HG03521 (cell line): ENCODE data around the gene ZSCAN1.

ENCODE experiments used
- ATAC-seq: cut with Tn5 transposase; IDR thresholded peaks from one replicate; pipeline ENCODE4 v1.9.1; 2021; ENCODE audit warnings: mild to moderate bottlenecking, moderate library complexity; ENCODE audit not compliant: unreplicated experiment

ZSCAN1 gene

GRCh38 chr19:58067240-58067912 lies 33.6 kb downstream of the ZSCAN1 start:
- ATAC-seq = no peak

GRCh38 chr19:58079792-58080191 lies 46.0 kb downstream of the ZSCAN1 start:
- ATAC-seq = no peak

GRCh38 chr19:58083021-58083420 lies 49.2 kb downstream of the ZSCAN1 start:
- no peak for ATAC-seq

DNA sequence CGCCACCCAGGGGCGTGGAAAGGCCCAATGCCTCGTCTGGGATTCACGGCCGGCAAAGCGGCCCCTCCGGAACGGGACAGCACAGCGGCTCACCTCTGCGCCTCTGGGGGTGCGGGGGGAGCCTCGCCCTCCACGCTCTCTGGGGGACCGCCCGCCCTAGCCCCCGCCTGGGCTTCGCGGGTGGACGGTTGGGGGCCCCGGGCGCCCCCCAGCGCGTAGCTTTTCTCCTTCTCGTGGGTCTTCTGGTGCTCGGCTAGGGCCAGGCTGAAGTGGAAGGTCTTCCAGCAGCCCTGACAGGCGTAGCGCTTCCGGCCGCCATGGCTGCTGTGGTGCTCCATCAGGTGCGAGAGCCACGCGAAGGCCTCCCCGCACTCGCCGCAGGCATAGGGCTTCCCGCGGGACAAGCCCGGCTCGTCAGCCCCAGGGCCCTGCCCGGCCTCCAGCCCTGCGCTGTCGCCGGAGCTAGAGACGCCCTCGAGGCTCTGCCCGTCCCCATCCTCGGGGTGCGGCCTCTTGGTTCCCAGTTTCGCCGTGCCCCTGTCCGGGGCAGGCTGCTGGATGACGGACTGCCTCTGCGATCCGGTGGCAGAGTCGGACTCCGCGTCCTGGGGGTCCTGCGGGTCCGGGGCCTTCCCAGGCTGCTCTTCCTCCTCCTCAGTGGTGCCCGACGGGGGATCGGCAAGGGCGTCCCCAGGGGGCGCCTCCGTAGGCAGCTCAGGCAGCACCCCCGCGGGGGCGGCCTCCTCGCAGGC lies 50.9 kb downstream of the ZSCAN1 start:
- ATAC-seq = no peak

DNA sequence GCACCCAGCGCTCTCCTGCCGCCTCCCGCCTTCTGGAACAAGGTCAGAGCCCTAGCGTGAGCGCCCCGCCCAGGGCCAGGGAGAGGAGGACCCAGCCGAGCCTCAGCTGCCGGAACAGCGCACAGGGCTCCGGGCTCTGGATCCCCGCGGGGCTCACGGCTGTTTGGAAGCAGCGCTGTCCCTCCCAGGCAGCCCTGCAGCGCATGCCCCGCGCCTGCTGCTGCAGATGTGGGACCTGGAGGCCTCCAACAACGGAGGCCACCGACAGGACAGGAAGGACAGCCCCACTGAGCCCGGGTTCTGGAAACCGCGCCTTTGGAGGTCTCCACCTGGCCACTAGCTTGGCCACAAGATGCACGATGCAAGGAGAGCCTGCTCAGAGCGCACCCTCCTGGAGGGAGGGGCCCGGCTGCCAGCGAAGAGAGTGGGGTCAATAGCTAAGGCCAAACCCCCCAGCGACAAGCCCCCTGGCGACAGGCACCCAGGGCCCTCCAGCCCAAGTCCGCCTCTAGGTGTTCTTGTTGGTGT lies 51.6 kb downstream of the ZSCAN1 start:
- ATAC-seq = no peak

DNA sequence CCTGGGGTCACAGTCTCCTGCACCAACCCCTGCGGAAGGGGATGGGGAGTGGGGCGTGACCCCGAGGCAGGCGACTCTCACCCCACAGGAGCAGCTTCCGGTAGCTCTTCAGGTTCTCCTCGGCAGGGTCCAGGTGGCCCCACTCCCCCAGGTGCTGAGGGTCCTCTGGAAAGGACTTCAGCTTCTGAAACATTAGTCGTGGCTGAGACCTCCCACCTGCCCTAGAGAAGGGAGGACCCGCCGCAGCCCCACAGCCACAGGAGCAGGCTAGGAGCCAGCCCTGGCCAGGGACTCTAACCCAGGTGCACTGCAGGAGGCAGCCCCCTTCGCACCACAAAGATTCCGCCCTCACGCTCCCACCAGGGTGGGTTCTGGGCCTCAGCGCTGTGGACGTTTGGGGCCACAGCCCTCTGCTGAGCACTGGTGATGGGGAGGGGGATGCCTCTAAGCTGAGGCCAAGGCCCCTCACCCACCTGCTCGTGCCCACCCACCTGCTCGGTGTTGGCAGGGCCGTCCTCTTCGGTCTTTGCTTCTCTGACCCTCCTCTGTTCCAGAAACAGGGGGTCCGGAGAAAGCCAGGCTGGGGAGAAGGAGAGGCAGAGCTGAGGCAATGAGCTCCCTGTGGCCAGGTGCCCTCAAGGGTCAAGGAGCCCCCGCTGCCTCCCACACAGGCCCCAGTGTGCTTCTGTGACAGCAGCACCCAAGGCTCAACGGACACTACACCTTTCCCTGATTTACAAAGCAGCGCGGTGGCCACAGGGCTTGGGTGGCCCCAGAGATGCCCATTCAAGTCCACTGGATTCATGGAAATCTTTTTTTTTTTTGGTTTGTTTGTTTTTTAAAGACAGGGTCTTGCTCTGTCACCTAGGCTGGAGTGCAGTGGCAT lies 53.2 kb downstream of the ZSCAN1 start:
- ATAC-seq = no peak

DNA sequence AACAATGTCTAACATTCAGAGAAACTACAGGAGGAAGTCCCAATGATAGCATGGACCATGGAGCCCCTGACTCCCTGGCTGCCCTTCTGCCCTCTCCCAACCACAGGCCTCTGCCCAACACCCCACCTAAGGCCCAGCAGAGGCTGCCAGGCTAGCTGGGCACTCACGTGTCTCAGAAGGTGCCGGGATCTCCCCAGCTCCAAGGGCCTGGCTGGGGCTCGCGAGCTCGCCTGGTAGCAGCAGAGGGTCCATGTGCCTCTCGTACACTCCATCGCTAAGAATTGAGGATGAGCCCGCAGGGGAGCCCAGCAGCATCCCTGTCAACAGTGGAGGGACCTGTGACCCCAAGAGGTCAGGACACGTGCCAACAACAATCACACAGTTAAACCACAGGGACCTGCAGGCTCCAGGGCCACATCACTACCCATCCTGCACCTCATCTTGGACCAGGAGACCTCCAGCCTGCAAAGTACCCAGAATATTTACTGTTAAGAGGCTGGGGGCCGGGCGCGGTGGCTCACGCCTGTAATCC lies 54.8 kb downstream of the ZSCAN1 start:
- ATAC-seq = no peak

DNA sequence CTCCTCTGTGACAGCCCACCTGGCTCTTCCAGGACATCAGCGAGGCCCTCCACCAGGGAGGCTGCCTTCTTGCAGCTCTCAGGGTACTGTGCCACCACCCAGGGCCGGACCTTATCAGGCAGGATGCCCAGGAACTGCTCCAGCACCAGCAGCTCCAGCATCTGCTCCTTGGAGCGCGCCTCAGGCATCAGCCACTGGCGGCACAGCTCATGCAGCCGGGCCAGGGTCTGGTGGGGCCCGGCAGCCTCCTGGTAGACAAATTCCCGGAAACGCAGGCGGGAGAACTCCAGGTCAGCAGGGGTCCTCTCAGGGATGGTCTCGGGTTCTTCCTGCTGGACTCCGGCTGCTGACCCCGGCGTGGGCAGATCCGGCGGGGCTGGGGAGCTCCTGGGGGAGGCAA lies 56.0 kb downstream of the ZSCAN1 start:
- no peak for ATAC-seq

GRCh38 chr19:58091251-58091995 lies 57.6 kb downstream of the ZSCAN1 start:
- no peak for ATAC-seq

GRCh38 chr19:58093071-58093470 lies 59.2 kb downstream of the ZSCAN1 start:
- no peak for ATAC-seq

DNA sequence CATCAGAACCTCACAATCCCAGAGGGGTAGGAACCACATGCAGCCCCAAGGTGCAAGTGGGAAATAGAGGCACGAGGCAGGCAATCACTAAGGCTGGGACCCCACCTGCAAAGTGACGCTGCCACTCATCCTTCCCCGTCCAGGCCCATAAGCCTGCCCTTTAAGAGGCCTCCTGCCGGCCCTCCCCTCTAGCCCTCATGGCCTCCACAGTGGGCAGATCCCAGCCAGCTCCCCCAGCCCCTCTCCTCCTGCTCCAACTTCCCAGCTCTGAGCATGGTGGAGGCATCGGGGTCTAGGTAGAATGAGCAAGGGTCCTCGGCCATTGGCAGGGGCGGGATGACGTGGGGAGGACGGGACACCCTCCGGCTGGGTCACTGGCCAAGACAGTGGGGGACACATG lies 61.5 kb downstream of the ZSCAN1 start:
- no peak for ATAC-seq

- no peak for ATAC-seq
Observed at GRCh38 chr19:58096884-58097283, 63.1 kb downstream of the ZSCAN1 start.

DNA sequence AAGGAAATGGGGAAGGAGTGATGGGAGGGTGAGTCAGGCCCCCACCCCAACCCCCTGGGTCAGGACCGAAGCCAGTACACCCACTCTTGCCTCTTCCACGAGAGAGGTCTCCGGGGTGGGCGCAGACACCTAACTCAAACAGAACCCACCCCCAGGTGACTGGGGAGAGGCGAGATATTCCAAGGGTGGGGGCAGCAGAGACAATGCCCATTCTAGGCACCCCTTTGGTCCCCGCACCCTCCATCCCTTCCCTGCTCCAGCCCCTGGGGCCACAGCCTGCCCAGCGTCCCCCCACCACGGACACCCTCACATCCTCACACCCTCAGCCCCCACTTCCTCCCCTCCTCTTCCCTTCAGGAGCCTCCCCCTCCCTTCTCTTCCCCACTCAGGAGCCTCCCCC lies 63.5 kb downstream of the ZSCAN1 start:
- no peak for ATAC-seq

DNA sequence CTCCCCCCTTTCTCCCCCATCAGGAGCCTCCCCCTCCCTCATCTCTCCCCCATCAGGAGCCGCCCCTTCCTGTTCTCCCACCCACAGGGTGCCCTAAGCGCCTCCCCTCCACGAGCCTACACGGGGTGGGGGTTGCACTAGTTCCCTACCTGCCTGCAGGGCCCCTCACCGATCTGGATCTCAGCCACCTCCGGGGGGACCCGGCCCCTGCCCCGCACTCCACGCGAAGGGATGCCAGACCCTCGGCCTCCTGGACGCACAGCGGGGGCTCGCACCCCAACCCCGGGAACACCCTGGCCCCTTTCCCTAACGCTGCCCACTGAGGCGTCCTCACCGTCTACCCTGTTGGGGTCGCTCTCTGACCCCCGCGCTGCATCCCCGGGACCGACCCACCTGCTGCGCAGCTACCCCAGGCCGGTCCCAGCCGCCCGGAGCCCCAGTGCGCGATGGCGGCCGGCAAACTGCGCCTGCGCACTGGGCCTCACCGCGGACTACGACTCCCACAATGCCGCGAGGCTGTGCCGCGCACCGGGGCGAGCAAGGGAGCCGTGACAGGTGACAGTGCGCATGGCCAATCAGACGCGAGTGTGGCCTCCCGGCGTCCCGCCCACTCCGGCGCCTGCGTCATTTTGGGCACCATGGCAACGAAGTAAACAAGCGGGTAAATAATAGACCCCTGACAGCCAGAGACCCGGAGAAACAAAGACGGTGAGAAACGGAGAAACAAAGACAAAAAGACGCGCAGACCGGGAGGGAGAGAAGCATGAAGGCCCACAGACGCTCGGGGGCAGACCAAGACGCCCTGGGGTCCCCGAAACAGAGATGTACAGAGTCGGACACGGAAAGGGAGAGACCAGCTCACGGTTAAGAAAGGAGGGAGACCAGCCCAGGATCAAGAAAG lies 64.2 kb downstream of the ZSCAN1 start, which contains the start of gene ZSCAN18:
TSS of gene ZSCAN18 (minus strand) at position 451 of the 901 bp plus-strand sequence. CDS start 7,964 bp downstream, outside the sequence.
- ATAC-seq = no peak

- ATAC-seq = no peak
Observed at GRCh38 chr19:58098682-58098998, 64.8 kb downstream of the ZSCAN1 start.
